Activated naive CD4-positive, alpha-beta T cell treated with anti-CD3 and anti-CD28 coated beads, Interleukin-2, amount 10 ng/mL, durations not matched to agents 5 hours and 36 hours (primary cell): ENCODE measurements around the gene BLNK. TPM values are rescaled to one million over a fixed set of nuclear protein-coding genes. Genes with fewer than 3 reads are reported as not detected.

Source experiments
- total RNA-seq, 2 experiments: library from RNA; stranded (reverse); gene quantifications; one replicate each; pipeline ENCODE4 v1.2.3, GENCODE V29; 2021

BLNK gene
- not detected for total RNA-seq

DNA sequence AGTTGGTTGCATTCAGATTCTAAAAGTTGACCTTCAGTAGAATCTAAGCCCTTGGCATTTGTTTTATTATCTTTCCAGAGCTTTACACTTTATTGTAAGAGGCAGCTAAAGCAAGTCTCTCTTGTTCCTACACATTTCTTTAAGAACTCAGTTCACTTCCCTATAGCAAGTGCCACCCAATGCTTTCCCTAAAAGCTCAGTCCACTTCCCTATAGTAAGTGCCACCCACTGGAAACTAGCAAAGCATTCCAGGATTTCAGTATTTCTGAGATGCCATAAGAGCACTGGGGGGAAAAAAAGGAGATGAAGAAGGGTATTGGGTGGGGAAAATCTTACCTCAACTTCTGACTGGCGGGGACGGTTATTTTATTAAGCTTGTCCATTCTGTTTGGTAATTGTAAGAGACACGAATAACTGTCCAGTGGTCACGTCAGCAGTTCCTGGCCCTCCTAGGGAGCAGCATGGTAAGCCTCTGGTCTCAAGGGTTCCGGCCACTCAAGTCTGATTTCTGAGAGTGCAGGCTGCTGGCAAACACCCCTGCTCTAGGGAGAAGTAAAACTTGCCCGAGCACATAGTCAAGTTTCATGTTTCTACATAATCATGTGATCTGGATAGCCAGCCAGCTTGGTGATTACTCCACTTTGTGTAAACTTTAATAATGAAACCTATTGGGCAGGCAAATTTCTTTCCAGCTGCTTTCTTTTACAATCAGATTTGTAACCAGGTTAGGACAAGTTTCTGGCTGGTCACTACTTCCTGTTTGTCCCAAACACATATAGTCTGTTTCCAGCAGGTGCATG, at the start of gene BLNK:
Gene BLNK (minus strand): TSS at position 554 of the 800 bp plus-strand sequence. CDS start 171 bp downstream, at position 383.

GRCh38 chr10:96304230-96304629, 32.9 kb upstream of the BLNK start, which contains the start of gene DNTT:
Gene DNTT, plus strand, starts transcription at chr10:96304434. Its CDS starts 64 bp downstream, at chr10:96304498.

Other genes with a start within 250 kb of the BLNK start
- gene CCNJ, start 228.0 kb downstream of the BLNK start, total RNA-seq, result 1 to 10 TPM; 4.3 to 4.4 TPM
- gene ZNF518A, start 141.3 kb downstream of the BLNK start, total RNA-seq, result 10 to 100 TPM; 18.3 to 18.7 TPM
- not detected for gene DNTT, start 32.9 kb upstream of the BLNK start, total RNA-seq
- gene OPALIN, start 87.4 kb upstream of the BLNK start, total RNA-seq, result not detected
- gene TLL2, start 242.4 kb upstream of the BLNK start, total RNA-seq, result not detected